ENCODE data around the gene S100A2. TPM values are rescaled to one million over a fixed set of nuclear protein-coding genes. Genes with fewer than 3 reads are reported as not detected.
A peak's percentile ranks its signal among the peaks of the same experiment; 100 is the strongest.

S100A2 gene
- total and polyA plus RNA-seq, 4 donors = 1.1 to 261 (median 54.8) TPM

GRCh38 chr1:153540394-153541361 lies 25.0 kb downstream of the S100A2 start, which contains the start of gene S100A5:
Gene S100A5, minus strand, starts transcription at chr1:153540934. Its CDS starts 743 bp downstream, at chr1:153540191.
- Histone ChIP-seq H3K4me3 (no peak within 1 kb of the TSS), H3K9me3 (ENCODE audit: control insufficient read depth in 4 of 4, insufficient read depth in 3 of 4, low read length in 3 of 4) (no peaks in the 10 kb centered on the region), H3K9ac (ENCODE audit: insufficient read depth in 1 of 2, low read length in 2 of 2) (no peak within 1 kb of the TSS), H3K4me1 (ENCODE audit: control insufficient read depth in 5 of 5, insufficient read depth in 5 of 5, low read length in 5 of 5) (peaks cover 3 to 39% (median 23%) of the 10 kb centered on the region in 5 donors), H3K36me3 (ENCODE audit: control insufficient read depth in 4 of 4, insufficient read depth in 4 of 4, low read length in 4 of 4) (peaks cover 0 to 3% (median 0%) of the 10 kb centered on the region in 4 donors), H3K27me3 (ENCODE audit: control insufficient read depth in 3 of 3, insufficient read depth in 3 of 3, low read length in 2 of 3) (no peaks in the 10 kb centered on the region), H3K27ac (ENCODE audit: low read depth in 1 of 2, low read length in 1 of 2) (peak within 1 kb of the TSS in 1 of 2 donors; percentile 54)
- DNase-seq (no peak), ATAC-seq (ENCODE audit: insufficient read depth, low FRiP score) (no peak)
- WGBS, 2 donors = 71 to 79% methylated on average over 11 of the region's 11 CpGs
- no peak for TF ChIP-seq CTCF (IDR thresholded peaks at IDR 0.05; ENCODE audit: control extremely low read depth, extremely low read depth)

- Histone ChIP-seq H3K4me3 (no peak overlapping the region), H3K9ac (ENCODE audit: insufficient read depth in 1 of 2, low read length in 2 of 2) (no peak overlapping the region), H3K9me3 (ENCODE audit: control insufficient read depth in 4 of 4, insufficient read depth in 3 of 4, low read length in 3 of 4) (no peaks in the 10 kb centered on the region), H3K36me3 (ENCODE audit: control insufficient read depth in 4 of 4, insufficient read depth in 4 of 4, low read length in 4 of 4) (peaks cover 0 to 3% (median 0%) of the 10 kb centered on the region in 4 donors), H3K27me3 (ENCODE audit: control insufficient read depth in 3 of 3, insufficient read depth in 3 of 3, low read length in 2 of 3) (no peaks in the 10 kb centered on the region), H3K4me1 (ENCODE audit: control insufficient read depth in 5 of 5, insufficient read depth in 5 of 5, low read length in 5 of 5) (peaks cover 0 to 27% (median 17%) of the 10 kb centered on the region in 5 donors), H3K27ac (ENCODE audit: low read depth in 1 of 2, low read length in 1 of 2) (no peak overlapping the region)
- TF ChIP-seq CTCF (IDR thresholded peaks at IDR 0.05; ENCODE audit: control extremely low read depth, extremely low read depth) = no peak
- ATAC-seq (ENCODE audit: insufficient read depth, low FRiP score) (no peak), DNase-seq (no peak)
- WGBS, 2 donors = 82 to 92% methylated on average over 3 to 4 of the region's 4 CpGs
Measured at GRCh38 chr1:153539395-153540093, 26.1 kb downstream of the S100A2 start.

- no peak for TF ChIP-seq CTCF (IDR thresholded peaks at IDR 0.05; ENCODE audit: control extremely low read depth, extremely low read depth)
- no peak for ATAC-seq (ENCODE audit: insufficient read depth, low FRiP score)
- Histone ChIP-seq H3K36me3 (ENCODE audit: control insufficient read depth in 4 of 4, insufficient read depth in 4 of 4, low read length in 4 of 4) (peaks cover 0 to 3% (median 0%) of the 10 kb centered on the region in 4 donors), H3K4me1 (ENCODE audit: control insufficient read depth in 5 of 5, insufficient read depth in 5 of 5, low read length in 5 of 5) (peaks cover 0 to 27% (median 19%) of the 10 kb centered on the region in 5 donors), H3K27ac (ENCODE audit: low read depth in 1 of 2, low read length in 1 of 2) (no peak overlapping the region), H3K9me3 (ENCODE audit: control insufficient read depth in 4 of 4, insufficient read depth in 3 of 4, low read length in 3 of 4) (no peaks in the 10 kb centered on the region), H3K27me3 (ENCODE audit: control insufficient read depth in 3 of 3, insufficient read depth in 3 of 3, low read length in 2 of 3) (no peaks in the 10 kb centered on the region), H3K9ac (ENCODE audit: insufficient read depth in 1 of 2, low read length in 2 of 2) (no peak overlapping the region), H3K4me3 (no peak overlapping the region)
- no peak for DNase-seq
- 77 to 90% methylated on average over 6 of the region's 6 CpGs for WGBS, 2 donors
Measured at GRCh38 chr1:153538315-153538821, 27.3 kb downstream of the S100A2 start.
